NCI-H187 (cell line): ENCODE results near the gene SETBP1.

Source experiments
- DNase-seq, 2 experiments: peaks; one replicate each; lab custom pipeline; 2025; lab: John Stamatoyannopoulos, UW

The SETBP1 gene

DNA sequence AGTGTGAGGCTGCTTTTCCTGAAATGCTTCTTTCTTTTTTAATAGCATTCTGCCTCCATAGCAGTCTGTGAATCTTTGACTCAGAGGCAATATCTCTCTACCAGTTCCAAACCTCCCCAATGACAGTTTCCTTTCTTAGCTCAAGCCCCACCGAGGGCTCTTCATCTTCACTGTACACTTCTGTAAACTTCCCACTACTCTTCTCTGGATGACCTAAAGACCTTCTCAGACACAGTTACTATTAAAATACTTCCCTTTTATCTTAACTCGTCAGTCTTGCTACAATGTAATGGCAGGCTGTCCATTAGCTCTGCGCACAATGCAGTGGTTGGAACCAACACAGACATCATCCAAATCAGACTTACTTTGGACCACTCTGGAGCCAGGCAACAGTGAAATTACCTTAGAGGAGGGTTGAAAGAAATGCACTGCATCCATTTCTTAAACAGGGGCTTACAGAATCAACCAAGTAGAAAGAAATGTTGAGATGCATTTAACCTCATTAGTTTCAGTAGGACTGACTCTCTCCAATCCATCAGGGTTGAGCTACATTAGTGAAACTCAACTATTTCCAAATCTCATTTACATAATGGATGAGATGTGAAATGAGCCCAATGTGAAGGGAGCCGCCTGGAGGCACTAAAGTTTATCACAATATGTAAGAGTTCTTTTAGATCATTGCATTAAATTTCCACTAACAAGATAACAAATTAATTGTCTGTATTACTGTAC, 343.8 kb downstream of the SETBP1 start:
- no peak for DNase-seq

DNA sequence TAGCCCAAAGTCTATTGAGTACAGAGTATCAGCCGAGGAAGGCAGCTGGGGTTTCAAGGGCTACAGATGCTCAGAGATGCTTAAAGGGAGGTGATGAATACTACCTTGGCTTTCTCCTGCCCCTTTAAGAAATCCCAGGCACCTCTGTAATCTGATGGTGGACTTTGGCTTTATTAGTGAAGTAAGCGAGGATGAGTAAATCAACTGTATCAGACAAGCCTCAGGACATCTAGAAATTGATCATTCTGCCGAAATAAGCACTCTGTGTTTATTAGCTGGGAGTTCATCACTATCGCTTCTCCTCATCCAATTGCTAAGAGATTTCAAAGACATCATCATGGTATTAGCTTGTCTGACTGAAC, 344.4 kb downstream of the SETBP1 start:
- no peak for DNase-seq

DNA sequence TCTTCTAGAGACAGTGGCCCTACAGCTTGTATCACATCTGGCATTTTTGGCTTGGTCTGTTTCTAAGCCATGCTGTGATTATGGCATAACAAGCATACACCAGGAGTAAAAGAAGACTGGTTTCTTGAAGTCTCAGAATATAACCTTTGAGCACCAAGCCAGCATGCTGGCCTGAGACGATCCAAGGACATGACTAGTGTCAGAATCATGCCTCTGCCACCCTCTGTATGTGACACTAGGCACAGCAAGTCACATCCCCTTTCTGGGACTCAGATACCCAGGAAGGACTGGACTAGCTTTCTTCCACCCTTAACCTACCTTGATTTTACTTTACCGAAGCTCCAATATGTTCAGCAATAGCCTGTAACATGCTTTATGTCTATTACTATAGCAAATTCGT, 345.5 kb downstream of the SETBP1 start:
- DNase-seq = no peak

DNA sequence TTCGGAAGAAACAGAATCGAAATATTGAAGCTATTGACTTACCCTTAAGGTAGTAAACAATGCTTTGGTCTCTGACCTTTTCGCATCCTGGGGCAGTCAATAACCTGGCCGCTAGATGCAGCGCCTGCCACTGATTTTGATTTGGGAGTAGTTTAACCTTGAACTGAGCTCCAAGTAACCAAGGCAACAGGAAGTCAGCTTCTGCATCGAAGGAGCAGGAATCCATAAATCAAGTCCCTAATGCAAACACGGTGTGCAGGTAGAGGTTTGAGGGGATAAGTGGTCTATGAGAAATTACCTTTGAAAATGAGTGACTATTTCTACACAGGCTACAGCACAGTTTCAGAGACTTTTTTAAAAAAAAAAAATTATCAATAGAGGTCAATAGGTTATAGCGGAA, 353.5 kb downstream of the SETBP1 start:
- DNase-seq = no peak

DNA sequence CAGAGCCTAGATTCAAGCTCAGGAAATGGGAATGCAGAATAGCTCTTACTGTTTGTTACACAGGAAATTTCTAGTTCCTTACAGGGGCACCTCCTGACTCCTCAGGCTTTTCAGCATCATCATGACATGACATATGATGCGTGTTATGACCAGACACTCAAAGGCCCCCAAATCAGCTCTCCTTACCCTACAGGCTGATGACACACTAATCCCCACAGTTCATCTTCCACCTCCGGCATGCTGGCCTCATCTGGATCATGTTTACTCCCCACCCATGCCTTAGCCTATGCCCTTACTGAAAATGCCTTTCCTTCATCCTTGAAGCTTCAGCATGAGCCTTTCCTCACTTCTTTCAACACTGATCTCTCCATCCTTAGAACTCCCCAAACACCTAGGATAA, 356.9 kb downstream of the SETBP1 start:
- no peak for DNase-seq

DNA sequence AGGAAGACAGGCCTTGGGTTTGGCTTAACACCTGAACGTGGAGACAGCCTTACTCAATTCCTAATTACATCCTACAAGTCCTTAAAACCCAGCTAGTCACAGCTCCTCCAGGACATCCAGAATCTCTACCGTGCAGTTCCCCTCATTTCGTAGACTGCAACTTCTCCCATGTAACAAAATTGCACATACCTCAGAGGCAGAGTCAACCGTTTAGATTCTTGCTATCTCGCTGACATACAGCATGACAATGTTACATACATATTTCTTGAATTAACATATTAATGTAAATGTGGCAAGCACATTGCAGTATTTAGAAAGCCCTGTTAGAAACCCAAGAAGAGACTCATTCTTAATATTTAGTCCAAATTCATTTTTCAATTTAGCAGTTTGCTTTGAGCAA, 358.7 kb downstream of the SETBP1 start:
- no peak for DNase-seq

DNA sequence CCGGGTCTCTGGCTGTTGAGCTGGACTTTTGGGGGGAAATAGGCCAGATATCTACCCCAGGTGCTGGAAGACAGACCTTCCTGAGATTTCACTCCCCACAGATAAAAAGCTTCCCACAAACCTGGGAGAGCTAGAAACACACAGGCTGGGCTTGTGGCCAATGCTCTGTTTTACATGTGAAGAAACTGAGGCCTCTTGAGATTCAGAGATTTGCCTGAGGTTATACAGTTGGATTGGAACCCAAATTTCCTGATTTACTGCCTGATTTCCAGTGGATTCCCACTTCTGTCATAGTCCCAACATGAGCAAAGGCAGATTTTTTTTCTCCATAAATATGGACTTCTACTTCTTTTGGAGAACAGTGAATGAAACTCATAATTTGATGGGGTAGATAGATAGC, 360.2 kb downstream of the SETBP1 start:
- no peak for DNase-seq

DNA sequence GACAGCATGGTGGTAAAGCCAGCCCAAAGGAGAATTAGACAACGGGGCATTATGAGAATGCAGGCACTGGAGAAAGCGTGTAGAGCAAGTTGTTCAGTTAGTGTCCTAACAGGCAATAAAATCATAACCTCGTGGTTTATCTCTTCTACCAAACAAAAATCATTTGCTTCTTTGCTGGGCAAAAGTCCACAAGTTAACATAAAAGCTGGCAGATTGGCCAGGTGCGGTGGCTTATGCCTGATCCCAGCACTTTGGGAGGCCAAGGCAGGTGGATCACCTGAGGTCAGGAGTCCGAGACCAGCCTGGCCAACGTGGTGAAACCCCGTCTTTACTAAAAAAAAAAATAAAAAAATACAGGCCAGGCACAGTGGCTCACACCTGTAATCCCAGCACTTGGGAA, 364.1 kb downstream of the SETBP1 start:
- no peak for DNase-seq

DNA sequence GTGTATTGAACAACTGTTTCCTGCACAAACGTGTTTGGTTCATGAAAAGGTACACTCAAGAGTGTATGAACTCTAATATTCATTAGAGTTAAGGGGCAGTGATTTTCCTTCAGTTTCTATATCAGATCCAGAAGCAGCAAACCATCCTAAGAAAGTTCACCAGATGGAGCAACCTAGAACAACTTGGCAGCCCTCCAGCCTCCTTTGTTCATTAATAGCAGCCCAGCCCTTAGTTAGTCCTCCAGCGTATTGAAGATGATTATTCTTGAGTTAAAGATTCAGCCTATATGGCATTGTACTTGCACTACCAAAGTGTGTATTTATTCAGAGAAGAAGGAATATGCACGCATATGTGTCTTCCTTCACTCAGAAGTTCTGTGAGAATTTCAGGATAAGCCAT, 365.5 kb downstream of the SETBP1 start:
- DNase-seq = no peak

DNA sequence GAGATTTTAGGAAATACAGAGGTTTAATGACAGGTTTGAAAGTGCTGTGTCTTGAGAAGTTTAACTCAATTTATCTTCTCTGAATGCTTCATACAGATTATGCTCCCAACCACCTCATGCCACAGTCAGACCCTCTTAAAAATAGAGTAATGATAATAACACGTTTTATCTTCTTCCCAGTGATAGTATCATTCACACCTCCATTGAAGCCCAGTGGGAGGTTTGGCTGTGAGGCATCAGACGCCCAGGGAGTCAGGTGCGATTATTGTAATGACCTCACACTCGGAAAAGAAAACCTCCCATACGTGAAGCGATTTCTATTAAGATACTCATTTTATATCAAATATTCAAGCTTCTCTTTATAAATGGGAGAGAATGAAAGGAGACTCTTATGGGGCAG, 366.3 kb downstream of the SETBP1 start:
- DNase-seq = no peak

DNA sequence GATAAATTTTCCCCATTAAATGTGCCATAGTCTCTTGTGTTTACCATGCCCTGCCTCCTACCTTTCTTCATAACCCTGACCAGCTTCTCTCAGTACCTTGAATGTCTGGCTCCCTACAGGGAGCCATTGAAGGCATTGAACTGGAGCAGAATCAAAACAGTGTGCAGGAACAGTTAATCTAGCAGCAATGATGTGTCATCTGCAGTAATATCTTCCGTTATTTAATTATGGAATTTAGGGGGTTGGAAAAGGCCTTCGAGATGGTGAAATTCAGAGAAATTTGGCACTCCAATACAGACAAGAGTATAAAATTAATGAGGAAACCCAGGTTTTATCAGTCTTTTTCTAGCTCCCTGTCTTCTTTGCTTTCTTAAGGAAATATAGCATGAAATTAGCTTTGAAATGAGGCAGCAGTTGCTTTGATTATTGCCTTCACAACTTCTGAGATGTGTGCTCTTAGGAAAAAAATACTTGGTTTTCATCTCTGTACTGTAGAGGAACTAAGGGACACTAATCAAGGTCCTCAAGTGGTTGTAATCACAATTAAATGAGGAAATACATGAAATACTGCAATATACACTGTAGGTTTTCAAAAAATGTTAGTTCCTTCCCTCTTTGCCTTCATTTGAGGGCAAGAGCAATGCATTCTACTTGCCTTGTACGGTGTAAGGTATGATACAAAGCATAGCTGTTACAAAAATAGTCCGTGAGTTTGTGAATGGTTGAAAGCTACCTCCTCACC, 369.1 kb downstream of the SETBP1 start:
- DNase-seq = no peak

DNA sequence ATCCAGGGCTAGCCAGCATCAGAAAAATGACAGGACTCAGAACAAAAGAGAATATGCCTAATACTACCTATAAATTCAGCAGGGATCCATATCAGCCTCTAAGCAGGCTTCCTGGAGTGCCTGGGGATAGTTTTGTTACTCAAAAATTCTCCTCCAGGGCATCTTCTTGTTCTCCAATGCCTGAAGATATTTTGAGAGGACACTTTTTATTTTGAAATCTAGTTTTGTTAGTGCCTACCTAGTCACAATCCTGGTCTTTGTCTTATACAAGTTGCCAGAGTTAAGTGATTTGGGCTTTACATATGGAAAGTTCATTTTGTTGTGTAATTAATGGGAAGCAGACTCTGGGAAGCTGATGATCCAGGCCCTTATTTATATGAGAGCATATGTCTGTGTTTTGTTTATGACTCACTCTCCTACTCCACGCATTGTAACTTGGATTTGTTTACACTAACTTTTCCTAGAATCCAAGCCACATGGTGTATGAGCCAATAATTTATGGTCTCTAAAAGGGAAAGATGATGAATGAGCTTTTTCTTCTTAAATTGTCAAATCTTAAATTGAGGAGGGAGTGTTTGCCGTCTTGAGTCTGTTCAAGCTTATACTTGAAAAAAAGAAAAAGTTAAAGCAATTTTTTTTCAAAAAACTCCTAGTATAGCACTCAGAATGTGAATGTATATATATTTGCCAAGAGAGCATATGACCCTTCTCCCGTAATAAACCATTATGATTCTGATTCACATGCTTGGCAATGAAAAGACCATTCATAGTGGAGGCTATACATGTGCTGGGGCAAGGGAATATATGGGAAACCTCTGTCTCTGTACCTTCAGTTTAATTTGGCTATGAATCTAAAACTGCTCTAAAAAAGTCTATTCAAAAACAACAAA, 370.3 kb downstream of the SETBP1 start:
- no peak for DNase-seq

DNA sequence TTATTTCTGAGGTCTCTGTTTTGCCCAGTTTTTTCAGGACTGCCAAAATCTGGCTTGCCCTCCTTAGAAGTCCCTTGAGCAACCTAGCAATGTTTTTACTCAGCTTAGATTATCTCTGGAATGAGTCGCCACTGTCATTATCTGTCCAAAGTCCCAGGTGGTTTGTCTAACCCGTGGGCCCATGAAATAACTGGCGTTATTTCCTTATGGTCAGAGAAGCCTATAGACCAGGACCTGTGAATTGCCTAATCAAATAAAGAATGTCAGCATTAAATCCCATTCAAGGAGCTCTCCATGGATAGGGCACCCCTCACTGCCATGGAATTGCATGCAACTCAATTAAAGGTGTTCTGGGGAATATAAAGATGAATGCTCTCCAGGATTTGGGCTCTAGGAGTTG, 373.9 kb downstream of the SETBP1 start:
- no peak for DNase-seq

DNA sequence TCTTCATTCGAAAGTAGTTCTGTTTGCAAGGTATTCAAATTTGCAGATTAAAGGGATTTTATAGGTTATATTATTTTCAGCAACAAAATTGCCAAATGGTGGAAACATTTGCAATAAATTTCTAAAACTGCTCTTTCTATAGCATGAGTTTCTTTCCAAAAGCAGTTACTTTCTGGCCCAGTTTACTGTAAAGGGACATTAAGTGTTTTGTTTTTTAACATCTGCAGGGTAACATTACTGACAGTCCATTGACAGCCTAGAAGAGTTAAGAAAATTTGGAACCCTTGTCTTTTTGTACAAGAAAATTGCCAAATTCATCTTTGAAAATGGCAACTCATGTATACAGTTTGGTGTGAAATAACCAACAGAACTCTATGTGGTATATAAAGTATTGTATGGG, 375.1 kb downstream of the SETBP1 start:
- no peak for DNase-seq

DNA sequence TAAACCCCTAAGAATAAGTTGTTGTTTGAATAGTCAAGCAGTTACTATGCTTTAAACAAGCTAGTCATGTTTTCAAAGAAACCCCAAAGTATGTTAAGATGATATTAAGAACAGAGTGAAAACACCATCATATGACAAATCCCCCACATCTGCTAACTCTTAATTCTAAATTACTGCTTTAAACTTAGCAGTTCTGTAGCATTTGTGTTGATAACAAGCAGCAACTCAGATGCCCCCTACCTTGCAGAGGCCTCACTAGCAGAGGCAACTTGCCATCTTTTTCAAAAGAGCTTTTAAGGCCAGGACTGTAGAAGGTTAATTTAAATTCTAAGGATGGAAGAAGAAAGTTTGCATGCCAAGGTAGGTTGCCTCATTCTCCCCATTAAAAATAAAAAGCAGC, 376.2 kb downstream of the SETBP1 start:
- DNase-seq = no peak

DNA sequence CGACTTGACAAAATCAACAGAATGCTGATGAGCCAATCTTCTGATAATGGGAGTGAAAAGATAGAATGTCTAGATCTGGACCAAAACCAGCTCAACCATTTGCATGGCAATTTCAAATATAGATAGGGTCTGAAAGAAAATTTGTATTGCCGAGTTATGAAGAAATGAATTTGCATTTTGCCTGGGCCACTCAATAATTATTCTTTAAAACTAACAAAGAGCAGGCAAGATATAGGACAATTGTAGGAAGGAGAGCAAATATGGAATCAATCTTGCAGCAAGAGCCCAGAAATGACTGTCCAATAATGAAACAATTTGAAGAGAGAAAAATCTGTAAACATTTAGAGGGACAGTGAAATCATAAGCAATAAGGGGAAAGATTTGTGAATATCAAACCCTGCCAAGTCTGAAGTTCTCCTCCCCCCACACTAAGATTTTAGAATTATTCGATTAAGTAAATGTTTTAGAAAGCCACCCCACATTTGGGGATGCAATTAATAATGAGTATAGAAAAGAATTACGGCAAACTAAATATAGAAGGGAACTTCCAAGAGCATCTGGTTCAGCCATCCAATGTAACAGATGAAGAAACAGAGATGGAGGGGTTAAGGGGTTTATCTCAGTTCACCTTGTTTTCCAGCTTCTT, 377.4 kb downstream of the SETBP1 start:
- DNase-seq = no peak

DNA sequence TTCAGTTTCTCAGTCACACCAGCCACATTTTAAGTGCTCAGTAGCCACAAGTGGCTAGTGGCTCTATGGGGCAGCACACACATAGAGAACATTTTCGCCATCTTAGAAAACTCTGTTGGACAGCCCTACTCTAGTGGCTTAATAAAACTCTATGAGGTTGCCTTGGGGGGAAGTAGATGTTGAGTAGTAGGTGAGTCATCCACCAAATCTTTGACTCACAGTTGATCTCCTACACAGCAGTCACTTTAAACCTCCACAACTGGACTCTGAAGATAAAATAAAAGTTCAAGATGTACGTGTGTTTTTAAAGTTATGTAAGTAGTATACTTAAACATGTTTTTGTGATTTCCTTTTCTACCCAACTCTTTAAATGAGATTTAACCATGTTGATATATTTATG, 379.0 kb downstream of the SETBP1 start:
- no peak for DNase-seq

DNA sequence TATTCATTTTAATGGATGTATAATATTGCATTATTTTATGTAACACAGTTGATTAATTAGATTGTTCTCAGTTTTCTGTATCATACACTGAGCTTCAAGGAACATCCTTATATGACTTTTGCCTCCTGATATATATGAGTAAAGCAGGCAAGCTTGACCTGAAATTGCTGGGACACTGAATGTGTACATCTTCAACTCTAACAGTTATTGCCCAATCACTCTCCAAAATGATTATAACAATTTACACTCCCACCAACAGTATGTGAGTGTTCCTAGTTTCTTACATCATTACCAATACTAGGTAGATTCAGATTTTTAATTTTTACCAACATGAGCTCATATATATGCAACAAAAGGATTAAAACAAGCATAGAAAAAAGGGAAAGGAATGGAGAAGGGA, 379.4 kb downstream of the SETBP1 start:
- DNase-seq = no peak

DNA sequence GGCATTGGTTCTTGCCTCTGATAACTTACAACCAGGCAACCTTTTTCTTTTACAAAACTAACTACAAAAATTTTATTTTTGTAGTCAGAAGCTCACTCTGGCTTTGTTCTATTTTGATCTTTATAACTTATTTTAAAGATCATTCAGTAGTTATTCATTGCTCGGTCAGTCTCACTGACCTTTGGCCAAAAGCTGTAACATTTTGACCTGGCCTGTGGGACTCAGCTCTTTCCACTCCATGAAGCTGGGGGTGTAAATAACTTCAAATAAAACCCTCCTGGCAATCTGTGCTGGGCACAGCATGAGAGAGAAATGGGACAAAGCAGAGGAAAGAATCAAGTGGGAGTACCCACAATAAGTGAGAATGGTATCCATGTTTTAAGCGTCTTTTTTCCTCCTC, 380.7 kb downstream of the SETBP1 start:
- no peak for DNase-seq

DNA sequence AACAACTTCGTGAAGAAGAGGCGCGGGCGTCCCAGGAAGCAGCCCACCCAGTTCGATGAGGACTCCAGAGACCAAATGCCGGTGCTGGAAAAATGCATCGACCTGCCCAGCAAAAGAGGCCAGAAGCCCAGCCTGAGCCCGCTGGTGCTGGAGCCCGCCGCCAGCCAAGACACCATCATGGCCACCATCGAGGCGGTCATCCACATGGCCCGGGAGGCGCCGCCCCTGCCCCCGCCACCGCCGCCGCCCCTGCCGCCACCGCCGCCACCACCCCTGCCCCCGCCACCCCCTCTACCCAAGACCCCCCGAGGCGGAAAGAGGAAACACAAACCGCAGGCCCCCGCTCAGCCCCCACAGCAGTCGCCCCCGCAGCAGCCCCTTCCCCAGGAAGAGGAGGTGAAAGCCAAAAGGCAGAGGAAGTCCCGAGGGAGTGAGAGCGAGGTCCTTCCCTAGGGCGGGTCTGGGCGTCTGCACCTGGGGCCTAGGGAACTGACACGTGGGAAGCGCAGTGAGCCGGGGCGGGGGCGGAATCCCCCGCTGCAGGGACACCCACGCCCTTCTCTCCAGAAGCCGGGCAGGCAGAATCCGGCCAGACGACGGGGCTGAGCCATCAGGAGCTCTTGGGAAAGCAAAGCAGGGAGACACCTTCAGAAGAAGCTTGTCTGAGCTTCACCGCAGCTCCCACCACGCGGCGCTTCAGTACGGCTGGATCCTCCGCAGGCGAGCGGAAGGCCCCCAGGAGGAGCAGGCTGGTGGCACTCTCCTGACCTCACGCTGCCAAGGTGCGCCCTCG, 382.8 kb downstream of the SETBP1 start:
- no peak for DNase-seq

DNA sequence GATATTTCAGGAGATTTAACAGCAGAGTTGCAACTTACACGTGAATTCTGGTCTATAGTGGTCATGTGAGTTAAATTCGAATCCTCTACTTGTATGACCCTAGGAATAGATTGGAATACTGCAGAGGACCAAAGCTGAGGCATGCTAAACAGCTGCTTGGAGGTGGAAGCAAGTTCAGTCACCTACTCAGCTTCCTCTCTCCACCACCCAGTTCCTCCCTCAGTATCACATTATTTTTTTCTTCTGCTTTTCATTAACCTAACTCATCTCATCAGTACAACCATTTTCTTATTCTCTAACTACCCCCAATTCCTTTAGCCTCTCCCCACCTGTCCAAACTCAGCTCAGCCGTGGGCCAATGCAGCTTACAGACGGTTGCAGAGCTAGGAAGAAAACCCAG, 385.5 kb downstream of the SETBP1 start:
- no peak for DNase-seq

DNA sequence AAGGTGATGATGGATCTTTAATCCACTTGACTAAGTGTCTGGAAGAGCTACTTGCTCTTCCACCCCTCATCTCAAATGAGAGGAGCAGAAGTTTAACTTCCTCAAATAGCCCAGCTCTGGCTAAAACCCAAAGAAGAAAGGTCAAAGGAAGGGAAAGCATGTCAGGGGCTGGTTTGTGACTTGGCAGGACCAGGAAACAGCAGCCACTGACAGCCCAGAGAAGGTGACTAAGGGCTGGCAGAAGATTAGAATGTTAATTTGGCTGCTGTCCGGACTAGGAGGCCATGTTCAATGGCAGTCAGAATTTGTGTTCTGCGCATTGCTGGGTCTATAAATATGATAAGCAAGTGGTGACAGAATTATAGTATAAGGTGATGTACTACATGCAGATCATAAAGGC, 386.2 kb downstream of the SETBP1 start:
- DNase-seq = no peak
